Gastrocnemius medialis (tissue), 4 donors: ENCODE measurements around the gene ROR2.

Experiments
- POLR2A ChIP-seq, 2 donors: fragments of 450-650 bp; IDR thresholded peaks; one replicate each; pipeline ENCODE4 v1.6.1; 2017; ENCODE audit warnings: antibody characterized with exemption in 2 of 2, mild to moderate bottlenecking in 2 of 2, moderate library complexity in 2 of 2
- TF ChIP-seq, protein P1 (sequence below), 5 experiments: fragments of 450-650 bp in 3 of 5; fragments of 200-600 bp in 2 of 5; sonication (generic) in 2 of 5; IDR thresholded peaks in 4 of 5; conservative IDR thresholded peaks in 1 of 5; 1 replicate in 4 of 5; 2 replicates in 1 of 5; pipeline ENCODE4 v1.5.1; 2016 to 2019; ENCODE audit warnings: antibody characterized with exemption in 5 of 5, mild to moderate bottlenecking in 3 of 5, moderate library complexity in 3 of 5

- TF ChIP-seq, protein P1, sequence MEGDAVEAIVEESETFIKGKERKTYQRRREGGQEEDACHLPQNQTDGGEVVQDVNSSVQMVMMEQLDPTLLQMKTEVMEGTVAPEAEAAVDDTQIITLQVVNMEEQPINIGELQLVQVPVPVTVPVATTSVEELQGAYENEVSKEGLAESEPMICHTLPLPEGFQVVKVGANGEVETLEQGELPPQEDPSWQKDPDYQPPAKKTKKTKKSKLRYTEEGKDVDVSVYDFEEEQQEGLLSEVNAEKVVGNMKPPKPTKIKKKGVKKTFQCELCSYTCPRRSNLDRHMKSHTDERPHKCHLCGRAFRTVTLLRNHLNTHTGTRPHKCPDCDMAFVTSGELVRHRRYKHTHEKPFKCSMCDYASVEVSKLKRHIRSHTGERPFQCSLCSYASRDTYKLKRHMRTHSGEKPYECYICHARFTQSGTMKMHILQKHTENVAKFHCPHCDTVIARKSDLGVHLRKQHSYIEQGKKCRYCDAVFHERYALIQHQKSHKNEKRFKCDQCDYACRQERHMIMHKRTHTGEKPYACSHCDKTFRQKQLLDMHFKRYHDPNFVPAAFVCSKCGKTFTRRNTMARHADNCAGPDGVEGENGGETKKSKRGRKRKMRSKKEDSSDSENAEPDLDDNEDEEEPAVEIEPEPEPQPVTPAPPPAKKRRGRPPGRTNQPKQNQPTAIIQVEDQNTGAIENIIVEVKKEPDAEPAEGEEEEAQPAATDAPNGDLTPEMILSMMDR (IDR thresholded peaks at IDR 0.05 in 4 of 5, conservative IDR thresholded peaks at IDR 0.05 in 1 of 5), result no peak
- no peak for TF ChIP-seq POLR2A (IDR thresholded peaks at IDR 0.05)
These were observed 14.8 kb downstream of the ROR2 start for GRCh38 chr9:91935066-91935749.
